Nephron (organoid): ENCODE data around the gene AAMP.

ENCODE experiments used
- H3K27ac Mint-ChIP-seq, 3 experiments: 2 replicates each; pipeline ENCODE4 v1.8.0; 2020; ENCODE audit warnings: mixed read lengths in 3 of 3, mild to moderate bottlenecking in 2 of 3, moderate library complexity in 1 of 3
- H3K27me3 Mint-ChIP-seq: 2 replicates; pipeline ENCODE4 v1.8.0; 2021; ENCODE audit warnings: low read depth, mild to moderate bottlenecking, moderate library complexity, mixed read lengths
- H3K36me3 Mint-ChIP-seq: 2 replicates; pipeline ENCODE4 v1.8.0; 2020; ENCODE audit warnings: low read depth, mixed read lengths
- H3K4me1 Mint-ChIP-seq: 2 replicates; pipeline ENCODE4 v1.8.0; 2020; ENCODE audit warnings: mixed read lengths
- H3K4me3 Mint-ChIP-seq, 3 experiments: 2 replicates each; pipeline ENCODE4 v1.8.0; 2020; ENCODE audit warnings: mild to moderate bottlenecking in 3 of 3, mixed read lengths in 3 of 3, moderate library complexity in 2 of 3
- H3K9me3 Mint-ChIP-seq: 2 replicates; pipeline ENCODE4 v1.8.0; 2020; ENCODE audit warnings: mixed read lengths
- CTCF ChIP-seq, 3 experiments: fragments of 200-600 bp; sonication (generic); IDR thresholded peaks; one replicate each; pipeline ENCODE4 v1.5.0; 2021; ENCODE audit warnings: antibody characterized with exemption in 3 of 3; ENCODE audit not compliant: unreplicated experiment in 3 of 3

Gene AAMP

GRCh38 chr2:218271865-218272530 lies 2.1 kb upstream of the AAMP start:
- no peaks in the 10 kb centered on the region for H3K27me3 Mint-ChIP-seq
- TF ChIP-seq CTCF (IDR thresholded peaks at IDR 0.05; ENCODE audit: unreplicated experiment in 3 of 3) = no peak
- H3K27ac Mint-ChIP-seq = no peak overlapping the region
- no peaks in the 10 kb centered on the region for H3K9me3 Mint-ChIP-seq
- peaks cover 31% of the 10 kb centered on the region for H3K36me3 Mint-ChIP-seq
- H3K4me3 Mint-ChIP-seq = peak overlapping the region; percentile 88 to 90 (median 89)
- H3K4me1 Mint-ChIP-seq = peaks cover 27% of the 10 kb centered on the region

- H3K27ac Mint-ChIP-seq = peak overlapping the region in 1 of 3 experiments; percentile 23
- peaks cover 27% of the 10 kb centered on the region for H3K4me1 Mint-ChIP-seq
- peaks cover 31% of the 10 kb centered on the region for H3K36me3 Mint-ChIP-seq
- no peaks in the 10 kb centered on the region for H3K27me3 Mint-ChIP-seq
- H3K4me3 Mint-ChIP-seq = peak overlapping the region; percentile 88 to 90 (median 89)
- H3K9me3 Mint-ChIP-seq = no peaks in the 10 kb centered on the region
- no peak for TF ChIP-seq CTCF (IDR thresholded peaks at IDR 0.05; ENCODE audit: unreplicated experiment in 3 of 3)
These were observed 1.5 kb upstream of the AAMP start for GRCh38 chr2:218271487-218271797.

GRCh38 chr2:218270721-218271486 lies 967 bp upstream of the AAMP start:
- peaks cover 33% of the 10 kb centered on the region for H3K36me3 Mint-ChIP-seq
- H3K9me3 Mint-ChIP-seq = no peaks in the 10 kb centered on the region
- peak overlapping the region; percentile 5 to 78 (median 23) for H3K27ac Mint-ChIP-seq
- no peaks in the 10 kb centered on the region for H3K27me3 Mint-ChIP-seq
- H3K4me1 Mint-ChIP-seq = peaks cover 27% of the 10 kb centered on the region
- H3K4me3 Mint-ChIP-seq = peak overlapping the region; percentile 88 to 90 (median 89)
- TF ChIP-seq CTCF (IDR thresholded peaks at IDR 0.05; ENCODE audit: unreplicated experiment in 3 of 3) = no peak

GRCh38 chr2:218267259-218267658 lies 2.7 kb downstream of the AAMP start:
- Mint-ChIP-seq H3K36me3 (peaks cover 30% of the 10 kb centered on the region), H3K27ac (no peak overlapping the region), H3K9me3 (no peaks in the 10 kb centered on the region), H3K4me3 (peak overlapping the region; percentile 64 to 76 (median 75)), H3K4me1 (peaks cover 26% of the 10 kb centered on the region), H3K27me3 (no peaks in the 10 kb centered on the region)
- no peak for TF ChIP-seq CTCF (IDR thresholded peaks at IDR 0.05; ENCODE audit: unreplicated experiment in 3 of 3)

GRCh38 chr2:218266316-218266979 lies 3.5 kb downstream of the AAMP start:
- Mint-ChIP-seq H3K27ac (no peak overlapping the region), H3K9me3 (no peaks in the 10 kb centered on the region), H3K4me1 (peaks cover 21% of the 10 kb centered on the region), H3K27me3 (no peaks in the 10 kb centered on the region), H3K36me3 (peaks cover 30% of the 10 kb centered on the region), H3K4me3 (peak overlapping the region in 2 of 3 experiments; percentile 50 to 76)
- TF ChIP-seq CTCF (IDR thresholded peaks at IDR 0.05; ENCODE audit: unreplicated experiment in 3 of 3) = no peak
